Measurements from ENCODE around the gene JARID2. TPM values are rescaled to one million over a fixed set of nuclear protein-coding genes. Genes with fewer than 3 reads are reported as not detected.

Gene JARID2
- total and polyA plus RNA-seq, 2 of the 4 experiments (the other 2 are of a cell fraction) = 9.6 to 12.9 TPM

DNA sequence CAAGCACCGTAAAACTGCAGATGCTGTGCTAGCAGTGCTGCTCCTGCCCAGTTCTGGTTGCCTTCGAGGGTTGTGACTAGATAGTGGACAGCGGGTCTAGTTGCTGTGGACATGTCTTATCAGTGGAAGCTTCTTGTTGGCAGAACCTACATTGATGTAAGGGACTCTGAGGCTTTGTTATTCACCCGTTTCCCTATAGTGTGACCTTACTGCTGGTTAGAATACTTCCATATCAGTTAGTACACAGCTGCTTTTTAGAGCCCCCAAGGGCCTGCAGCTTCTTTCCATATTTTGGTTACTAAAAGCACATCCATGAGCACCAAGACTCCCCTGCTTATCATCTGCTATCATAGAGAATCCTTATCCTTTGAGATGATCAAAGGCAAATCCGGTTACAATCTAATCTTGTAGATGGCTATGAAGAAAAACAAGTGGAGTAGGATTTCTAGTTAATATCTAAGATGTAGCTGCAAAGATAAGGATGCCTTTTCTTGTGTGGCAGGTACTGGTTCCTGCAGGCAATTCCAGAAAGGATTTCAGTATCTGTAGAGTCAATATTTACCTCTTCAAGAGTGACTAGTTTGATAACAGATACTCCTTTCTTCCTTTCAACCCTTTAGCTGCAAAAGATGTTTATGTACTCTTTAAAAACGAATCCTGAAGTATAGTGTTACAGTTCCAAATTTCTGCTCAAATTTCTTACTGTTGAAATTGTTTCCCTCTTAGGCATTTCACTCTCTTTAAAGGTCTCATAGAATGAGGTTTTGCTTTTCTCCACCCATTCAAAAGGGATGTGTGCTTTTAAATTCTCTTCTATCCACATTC, 163.6 kb downstream of the JARID2 start (continued):
- TF ChIP-seq CEBPB (IDR thresholded peaks at IDR 0.05; ENCODE audit: low read depth, low read length) = no peak

DNA sequence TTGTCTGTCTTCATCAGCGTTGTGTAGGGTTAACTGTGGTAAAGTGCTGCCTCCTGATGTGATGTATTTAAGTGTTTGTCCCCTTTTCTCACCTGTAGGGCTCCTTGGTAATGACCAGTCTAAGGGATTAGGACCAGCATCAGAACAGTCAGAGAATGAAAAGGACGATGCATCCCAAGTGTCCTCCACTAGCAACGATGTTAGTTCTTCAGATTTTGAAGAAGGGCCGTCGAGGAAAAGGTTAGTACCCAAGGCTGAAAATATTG, 164.2 kb downstream of the JARID2 start:
- DNase-seq (no peak), ATAC-seq (ENCODE audit: low read depth) (no peak)
- Histone ChIP-seq H3K27ac (ENCODE audit: insufficient read depth, low read length) (no peak overlapping the region), H3K4me1 (ENCODE audit: control insufficient read depth, insufficient read depth, low read length) (peaks cover 10% of the 10 kb centered on the region), H3K4me3 (ENCODE audit: insufficient read depth, low read depth, low read length) (no peak overlapping the region), H2BK15ac (ENCODE audit: low read depth, low read length) (no peak overlapping the region), H2AFZ (replicated peaks; ENCODE audit: low read length, poor library complexity) (no peak overlapping the region), H2AK9ac (replicated peaks; ENCODE audit: low read depth, low read length, poor library complexity) (no peak overlapping the region), H4K5ac (ENCODE audit: low read depth, low read length) (no peak overlapping the region), H3K9me3 (ENCODE audit: control insufficient read depth, insufficient read depth, low read length) (no peaks in the 10 kb centered on the region), H3K79me1 (ENCODE audit: low read depth in 1 of 2, low read length in 2 of 2) (peaks cover 13 to 80% of the 10 kb centered on the region in 2 experiments), H4K20me1 (ENCODE audit: insufficient read depth, low read length) (peaks cover 79% of the 10 kb centered on the region), H3K9me1 (ENCODE audit: insufficient read depth, low read length) (peaks cover 9% of the 10 kb centered on the region), H3K14ac (replicated peaks; ENCODE audit: low read depth, low read length) (no peak overlapping the region; the same call in 1 of the 2 replicates), H3K4ac (ENCODE audit: low read depth, low read length) (no peak overlapping the region), H2BK20ac (ENCODE audit: low read depth, low read length) (no peak overlapping the region), H3K4me2 (ENCODE audit: low read depth, low read length) (peak overlapping the region; percentile 62), H4K91ac (ENCODE audit: insufficient read depth, low read depth, low read length) (no peak overlapping the region), H3K56ac (ENCODE audit: extremely low read depth, insufficient read depth, low read length) (no peak overlapping the region), H3K36me3 (ENCODE audit: control insufficient read depth, insufficient read depth, low read length) (peaks cover 2% of the 10 kb centered on the region; the same call in 1 of the 2 replicates), H3K27me3 (ENCODE audit: control insufficient read depth, insufficient read depth, low read length) (no peaks in the 10 kb centered on the region), H2BK5ac (ENCODE audit: low read depth, low read length, poor library complexity, severe bottlenecking) (no peak overlapping the region), H3K18ac (ENCODE audit: low read depth, low read length) (no peak overlapping the region), H2BK120ac (ENCODE audit: low read depth, low read length) (no peak overlapping the region), H2AK5ac (ENCODE audit: low read depth, low read length) (no peak overlapping the region), H4K8ac (ENCODE audit: low read depth in 2 of 2, low read length in 2 of 2) (no peak overlapping the region), H3K9ac (ENCODE audit: low read depth, low read length) (no peak overlapping the region), H3K23ac (ENCODE audit: low read depth, low read length) (0 out of 2 replicates have a peak overlapping the region, but pooled peaks have one; percentile 4)
- TF ChIP-seq MAZ (IDR thresholded peaks at IDR 0.05; ENCODE audit: borderline replicate concordance, low read depth, low read length) = no peak
- no peak for TF ChIP-seq RFX5 (IDR thresholded peaks at IDR 0.05; ENCODE audit: low read depth, low read length)
- TF ChIP-seq, protein P1, sequence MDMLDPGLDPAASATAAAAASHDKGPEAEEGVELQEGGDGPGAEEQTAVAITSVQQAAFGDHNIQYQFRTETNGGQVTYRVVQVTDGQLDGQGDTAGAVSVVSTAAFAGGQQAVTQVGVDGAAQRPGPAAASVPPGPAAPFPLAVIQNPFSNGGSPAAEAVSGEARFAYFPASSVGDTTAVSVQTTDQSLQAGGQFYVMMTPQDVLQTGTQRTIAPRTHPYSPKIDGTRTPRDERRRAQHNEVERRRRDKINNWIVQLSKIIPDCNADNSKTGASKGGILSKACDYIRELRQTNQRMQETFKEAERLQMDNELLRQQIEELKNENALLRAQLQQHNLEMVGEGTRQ (IDR thresholded peaks at IDR 0.05; ENCODE audit: low read depth, low read length) = no peak
- no peak for TF ChIP-seq BHLHE40 (IDR thresholded peaks at IDR 0.05; ENCODE audit: low read depth, low read length)
- no peak for TF ChIP-seq RAD21 (IDR thresholded peaks at IDR 0.05; ENCODE audit: low read length)
- TF ChIP-seq POLR2A (IDR thresholded peaks at IDR 0.05; ENCODE audit: low read depth, low read length) = no peak
- TF ChIP-seq RCOR1 (IDR thresholded peaks at IDR 0.05; ENCODE audit: insufficient replicate concordance, low read length) = no peak
- no peak for TF ChIP-seq FOS (IDR thresholded peaks at IDR 0.05; ENCODE audit: low read depth, low read length)
- TF ChIP-seq CEBPB (IDR thresholded peaks at IDR 0.05; ENCODE audit: low read depth, low read length) = no peak
- TF ChIP-seq, protein P2, sequence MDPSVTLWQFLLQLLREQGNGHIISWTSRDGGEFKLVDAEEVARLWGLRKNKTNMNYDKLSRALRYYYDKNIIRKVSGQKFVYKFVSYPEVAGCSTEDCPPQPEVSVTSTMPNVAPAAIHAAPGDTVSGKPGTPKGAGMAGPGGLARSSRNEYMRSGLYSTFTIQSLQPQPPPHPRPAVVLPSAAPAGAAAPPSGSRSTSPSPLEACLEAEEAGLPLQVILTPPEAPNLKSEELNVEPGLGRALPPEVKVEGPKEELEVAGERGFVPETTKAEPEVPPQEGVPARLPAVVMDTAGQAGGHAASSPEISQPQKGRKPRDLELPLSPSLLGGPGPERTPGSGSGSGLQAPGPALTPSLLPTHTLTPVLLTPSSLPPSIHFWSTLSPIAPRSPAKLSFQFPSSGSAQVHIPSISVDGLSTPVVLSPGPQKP (IDR thresholded peaks at IDR 0.05; ENCODE audit: borderline replicate concordance, low read depth, low read length) = no peak
- no peak for TF ChIP-seq SMC3 (IDR thresholded peaks at IDR 0.05; ENCODE audit: low read depth, low read length)
- TF ChIP-seq, protein P3, sequence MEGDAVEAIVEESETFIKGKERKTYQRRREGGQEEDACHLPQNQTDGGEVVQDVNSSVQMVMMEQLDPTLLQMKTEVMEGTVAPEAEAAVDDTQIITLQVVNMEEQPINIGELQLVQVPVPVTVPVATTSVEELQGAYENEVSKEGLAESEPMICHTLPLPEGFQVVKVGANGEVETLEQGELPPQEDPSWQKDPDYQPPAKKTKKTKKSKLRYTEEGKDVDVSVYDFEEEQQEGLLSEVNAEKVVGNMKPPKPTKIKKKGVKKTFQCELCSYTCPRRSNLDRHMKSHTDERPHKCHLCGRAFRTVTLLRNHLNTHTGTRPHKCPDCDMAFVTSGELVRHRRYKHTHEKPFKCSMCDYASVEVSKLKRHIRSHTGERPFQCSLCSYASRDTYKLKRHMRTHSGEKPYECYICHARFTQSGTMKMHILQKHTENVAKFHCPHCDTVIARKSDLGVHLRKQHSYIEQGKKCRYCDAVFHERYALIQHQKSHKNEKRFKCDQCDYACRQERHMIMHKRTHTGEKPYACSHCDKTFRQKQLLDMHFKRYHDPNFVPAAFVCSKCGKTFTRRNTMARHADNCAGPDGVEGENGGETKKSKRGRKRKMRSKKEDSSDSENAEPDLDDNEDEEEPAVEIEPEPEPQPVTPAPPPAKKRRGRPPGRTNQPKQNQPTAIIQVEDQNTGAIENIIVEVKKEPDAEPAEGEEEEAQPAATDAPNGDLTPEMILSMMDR (conservative IDR thresholded peaks at IDR 0.05; ENCODE audit: low read depth, low read length) = no peak
- TF ChIP-seq CHD1 (IDR thresholded peaks at IDR 0.05; ENCODE audit: low read depth, low read length) = no peak
- ChIA-PET CTCF (interaction anchor here (0.6 kb wide), 1 partner anchor 547 kb away, joined by 5 read pairs; no protein-coding TSS in a partner anchor), POLR2A (ENCODE audit: unreplicated experiment) (no interaction called here)
- WGBS, 2 experiments (ENCODE audit: extremely low coverage in 2 of 2, insufficient read length in 1 of 2) = 80% methylated on average over 2 of the region's 5 CpGs; no CpG with 5 or more reads in 1 of the 2 experiments
- in situ Hi-C loops (cut with MboI; ENCODE audit: low sequenced_read_pairs) = no loop called here
- intact Hi-C loops (cut with micrococcal nuclease) = no loop called here
- BruUV-seq (replicated peaks) = no TSS peak
- dilution Hi-C loops (cut with HindIII; ENCODE audit: low sequenced_read_pairs, unreplicated experiment) = no loop called here
